ENCODE measurements around the gene MATK. TPM values are rescaled to one million over a fixed set of nuclear protein-coding genes. Genes with fewer than 3 reads are reported as not detected.

The MATK gene
- total RNA-seq, 1 donor from 2014 or later, result 0.29 TPM

DNA sequence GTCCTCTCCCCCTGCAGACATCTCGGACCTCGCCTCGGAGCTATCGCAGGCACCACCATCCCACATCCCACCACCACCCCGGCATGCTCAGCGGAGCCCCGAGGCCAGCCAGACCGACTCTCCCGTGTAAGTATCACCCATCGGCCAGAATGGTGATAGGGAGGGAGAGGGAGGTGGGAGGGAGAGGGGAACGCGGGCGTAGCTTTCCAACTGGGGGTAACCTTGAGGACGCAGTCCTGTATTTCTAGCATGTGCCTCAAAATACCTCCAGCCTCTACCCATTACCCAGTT is 51.9 kb downstream of the MATK start:
- H3K4me3 ChIP-seq (ENCODE audit: low read depth, low read length), result no peak overlapping the region
- DNase-seq (ENCODE audit: low read depth), result no peak
- no peak for TF ChIP-seq CTCF (conservative IDR thresholded peaks at IDR 0.05; ENCODE audit: low read depth, low read length)

- no peak for DNase-seq (ENCODE audit: low read depth)
- H3K4me3 ChIP-seq (ENCODE audit: low read depth, low read length), result no peak overlapping the region
- no peak for TF ChIP-seq CTCF (conservative IDR thresholded peaks at IDR 0.05; ENCODE audit: low read depth, low read length)
Observed at GRCh38 chr19:3733549-3734309, 52.5 kb downstream of the MATK start.

- DNase-seq (ENCODE audit: low read depth), result no peak
- H3K4me3 ChIP-seq (ENCODE audit: low read depth, low read length), result no peak overlapping the region
- no peak for TF ChIP-seq CTCF (conservative IDR thresholded peaks at IDR 0.05; ENCODE audit: low read depth, low read length)
Observed at GRCh38 chr19:3732108-3732507, 54.1 kb downstream of the MATK start.

- H3K4me3 ChIP-seq (ENCODE audit: low read depth, low read length), result no peak overlapping the region
- no peak for TF ChIP-seq CTCF (conservative IDR thresholded peaks at IDR 0.05; ENCODE audit: low read depth, low read length)
- DNase-seq (ENCODE audit: low read depth), result no peak
Observed at GRCh38 chr19:3730457-3730958, 55.7 kb downstream of the MATK start.

Other genes with a start within 250 kb of the MATK start
- gene TEKTIP1, start 247.2 kb downstream of the MATK start, total RNA-seq, result not detected in 2 replicates
- gene MFSD12, start 228.8 kb downstream of the MATK start, total RNA-seq, result 238 and 260 TPM in 2 replicates
- gene HMG20B, start 213.4 kb downstream of the MATK start, total RNA-seq, result 125 and 135 TPM in 2 replicates
- gene GIPC3, start 200.9 kb downstream of the MATK start, total RNA-seq, result not detected in 2 replicates
- gene TBXA2R, start 179.5 kb downstream of the MATK start, total RNA-seq, result 0.17 and 0.51 TPM in 2 replicates
- 35.0 and 38.9 TPM in 2 replicates for gene CACTIN, start 159.6 kb downstream of the MATK start, total RNA-seq
- gene PIP5K1C, start 85.9 kb downstream of the MATK start, total RNA-seq, result 11.7 and 20.4 TPM in 2 replicates
- 1.9 and 3.8 TPM in 2 replicates for gene TJP3, start 78.0 kb downstream of the MATK start, total RNA-seq
- gene APBA3, start 24.7 kb downstream of the MATK start, total RNA-seq, result 24.6 and 25.8 TPM in 2 replicates
- gene MRPL54, start 23.7 kb downstream of the MATK start, total RNA-seq, result 102 and 105 TPM in 2 replicates
- gene RAX2, start 14.2 kb downstream of the MATK start, total RNA-seq, result not detected in 2 replicates
- gene ZFR2, start 82.7 kb upstream of the MATK start, total RNA-seq, result not detected in 2 replicates
- gene ATCAY, start 94.3 kb upstream of the MATK start, total RNA-seq, result not detected in 2 replicates
- gene NMRK2, start 146.7 kb upstream of the MATK start, total RNA-seq, result not detected in 2 replicates
- 112 and 124 TPM in 2 replicates for gene DAPK3, start 184.7 kb upstream of the MATK start, total RNA-seq
- 1,327 and 1,998 TPM in 2 replicates for gene EEF2, start 199.1 kb upstream of the MATK start, total RNA-seq
- gene PIAS4, start 221.4 kb upstream of the MATK start, total RNA-seq, result 26.7 and 31.5 TPM in 2 replicates

All from epithelial cell of proximal tubule (primary cell).